Liver (tissue), 9 donors: Measurements from ENCODE around the gene LTO1. TPM values are rescaled to one million over a fixed set of nuclear protein-coding genes. Genes with fewer than 3 reads are reported as not detected.
"Not testable (repeated sequence)": the region's sequence is repeated elsewhere in the genome, so short reads cannot be mapped to it uniquely, and the experiment has no call there.

Source experiments
- DNase-seq: peaks from one replicate; pipeline ENCODE4 v3.0.0-alpha.2; 2017; ENCODE audit warnings: low spot score
- H3K27ac ChIP-seq, 2 donors: one replicate each; pipeline ENCODE4 v1.7.0; 2013; ENCODE audit warnings: inconsistent platforms in 2 of 2, low read length in 2 of 2, control low read depth in 1 of 2, low read depth in 1 of 2, mild to moderate bottlenecking in 1 of 2
- H3K27me3 ChIP-seq, 4 donors: one replicate each; pipeline versions ENCODE4 v1.6.1 to v1.7.0; 2013; ENCODE audit warnings: low read length in 3 of 4, inconsistent platforms in 1 of 4, mild to moderate bottlenecking in 1 of 4, moderate library complexity in 1 of 4; ENCODE audit not compliant: control insufficient read depth in 4 of 4, insufficient read depth in 4 of 4
- H3K36me3 ChIP-seq, 4 donors: one replicate each; pipeline versions ENCODE4 v1.6.1 to v1.7.0; 2013; ENCODE audit warnings: low read length in 3 of 4, mild to moderate bottlenecking in 3 of 4, low read depth in 1 of 4, moderate library complexity in 1 of 4; ENCODE audit not compliant: control insufficient read depth in 4 of 4, insufficient read depth in 3 of 4
- H3K4me1 ChIP-seq, 4 donors: one replicate each; pipeline versions ENCODE4 v1.6.1 to v1.7.0; 2013; ENCODE audit warnings: low read length in 3 of 4, mild to moderate bottlenecking in 3 of 4, moderate library complexity in 1 of 4; ENCODE audit not compliant: control insufficient read depth in 4 of 4, insufficient read depth in 4 of 4
- H3K4me3 ChIP-seq, 3 donors: one replicate each; pipeline versions ENCODE4 v1.6.1 to v1.7.0; 2013; ENCODE audit warnings: low read length in 3 of 3, control low read depth in 1 of 3, low read depth in 1 of 3, mild to moderate bottlenecking in 1 of 3
- H3K9ac ChIP-seq, 2 donors: one replicate each; pipeline ENCODE4 v1.7.0; 2013; ENCODE audit warnings: low read length in 2 of 2, mild to moderate bottlenecking in 2 of 2, moderate library complexity in 2 of 2, control low read depth in 1 of 2, low read depth in 1 of 2
- H3K9me3 ChIP-seq, 4 donors: one replicate each; pipeline versions ENCODE4 v1.6.1 to v1.7.0; 2013; ENCODE audit warnings: low read length in 3 of 4; ENCODE audit not compliant: control insufficient read depth in 4 of 4
- CTCF ChIP-seq: fragments of 150-350 bp; IDR thresholded peaks from 2 replicates; pipeline ENCODE4 v1.5.1; 2017; ENCODE audit warnings: improper control_type of control experiment, low read depth, low read length; ENCODE audit not compliant: missing input control
- EGR1 ChIP-seq, 2 donors: IDR thresholded peaks; 2 replicates each; pipeline ENCODE4 v1.6.1; 2016 to 2018; ENCODE audit warnings: antibody characterized with exemption in 2 of 2, low read depth in 2 of 2
- FOXA1 ChIP-seq: IDR thresholded peaks from 2 replicates; pipeline ENCODE4 v1.6.1; 2016; ENCODE audit warnings: antibody characterized with exemption
- FOXA2 ChIP-seq: IDR thresholded peaks from 2 replicates; pipeline ENCODE4 v1.6.1; 2016; ENCODE audit warnings: antibody characterized with exemption
- HNF4A ChIP-seq, 2 donors: conservative IDR thresholded peaks; 2 replicates each; pipeline ENCODE4 v1.6.1; 2016; ENCODE audit warnings: antibody characterized with exemption in 2 of 2, mild to moderate bottlenecking in 2 of 2
- JUND ChIP-seq, 2 donors: IDR thresholded peaks; 2 replicates each; pipeline ENCODE4 v1.6.1; 2016; ENCODE audit warnings: antibody characterized with exemption in 2 of 2
- RAD21 ChIP-seq, 2 donors: IDR thresholded peaks; 2 replicates each; pipeline ENCODE4 v1.6.1; 2016; ENCODE audit warnings: antibody characterized with exemption in 2 of 2, mild to moderate bottlenecking in 2 of 2
- RXRA ChIP-seq, 2 donors: IDR thresholded peaks; 2 replicates each; pipeline ENCODE4 v1.6.1; 2017 to 2018; ENCODE audit warnings: antibody characterized with exemption in 2 of 2, mild to moderate bottlenecking in 1 of 2
- SP1 ChIP-seq: IDR thresholded peaks from 2 replicates; pipeline ENCODE4 v1.6.1; 2018; ENCODE audit warnings: antibody characterized with exemption, mild to moderate bottlenecking
- TAF1 ChIP-seq: conservative IDR thresholded peaks from 2 replicates; pipeline ENCODE4 v1.6.1; 2016; ENCODE audit warnings: antibody characterized with exemption, mild to moderate bottlenecking
- YY1 ChIP-seq: IDR thresholded peaks from 2 replicates; pipeline ENCODE4 v1.6.1; 2016; ENCODE audit warnings: antibody characterized with exemption, mild to moderate bottlenecking
- ZBTB33 ChIP-seq: IDR thresholded peaks from 2 replicates; pipeline ENCODE4 v1.6.1; 2016; ENCODE audit warnings: antibody characterized with exemption
- WGBS: extraction: QIAGEN DNeasy Blood & Tissue Kit; methylation state at CpG from one replicate; pipeline ENCODE4 v1.1.7; 2013; 5-methylcytosine and 5-hydroxymethylcytosine counted together
- polyA plus RNA-seq, 2 donors: library from polyadenylated mRNA; stranded (reverse) in 1 of 2; unstranded in 1 of 2; fragments of 200-250 nt in 1 of 2; fragments of >200 nt in 1 of 2; fragmentation: Nextera tagmentation in 1 of 2; extraction: Ambion mirVana in 1 of 2; gene quantifications; one replicate each; pipeline versions ENCODE4 v1.2.1 to v1.2.3, GENCODE V29; 2013 to 2015
- total RNA-seq, 2 donors: library from RNA; depleted of rRNA; stranded (reverse); fragments of >200 nt; gene quantifications; one replicate each; pipeline ENCODE4 v1.2.3, GENCODE V29; 2014
- TF ChIP-seq, protein P1 (sequence below): IDR thresholded peaks from 2 replicates; pipeline ENCODE4 v1.6.1; 2016; ENCODE audit warnings: antibody characterized with exemption
- TF ChIP-seq, protein P2 (sequence below): IDR thresholded peaks from 2 replicates; pipeline ENCODE4 v1.6.1; 2016; ENCODE audit warnings: antibody characterized with exemption, mild to moderate bottlenecking
- TF ChIP-seq, protein P3 (sequence below): IDR thresholded peaks from 2 replicates; pipeline ENCODE4 v1.6.1; 2016; ENCODE audit warnings: antibody characterized with exemption
- donor health status: healthy.
- donor health status: healthy.
- donor health status: healthy.
- donor health status: healthy.
- donor health status: healthy.

Gene LTO1
- total and polyA plus RNA-seq, 4 donors = 4.9 to 12.3 (median 7.3) TPM

DNA sequence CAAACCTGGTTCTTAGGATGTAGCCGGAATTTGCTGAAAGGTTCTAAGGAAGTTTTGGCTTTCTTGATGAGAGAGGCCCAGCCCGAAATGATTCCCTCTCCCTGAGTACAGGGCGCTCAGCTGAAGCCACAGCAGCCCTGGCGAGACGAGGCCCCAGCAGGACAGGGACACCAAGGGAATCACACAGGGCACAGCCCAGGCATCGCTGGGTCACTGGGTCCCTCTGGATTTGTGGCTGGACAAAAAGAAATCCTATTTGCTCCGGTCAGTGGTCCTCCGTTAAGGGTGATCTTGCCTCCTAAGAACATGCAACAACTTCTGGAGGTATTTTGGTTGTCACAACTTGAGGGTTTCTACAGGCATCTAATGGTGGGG lies 22.3 kb upstream of the LTO1 start:
- no peak for DNase-seq
- Histone ChIP-seq H3K4me1 (peaks cover 4 to 11% (median 7%) of the 10 kb centered on the region in 4 donors), H3K27ac (no peak overlapping the region), H3K9ac (no peak overlapping the region), H3K9me3 (no peaks in the 10 kb centered on the region), H3K36me3 (no peaks in the 10 kb centered on the region), H3K4me3 (no peak overlapping the region), H3K27me3 (peaks cover 0 to 2% (median 0%) of the 10 kb centered on the region in 4 donors)
- TF ChIP-seq EGR1 (IDR thresholded peaks at IDR 0.05; ENCODE audit: low read depth in 2 of 2) = no peak
- no peak for TF ChIP-seq TAF1
- TF ChIP-seq, protein P1, sequence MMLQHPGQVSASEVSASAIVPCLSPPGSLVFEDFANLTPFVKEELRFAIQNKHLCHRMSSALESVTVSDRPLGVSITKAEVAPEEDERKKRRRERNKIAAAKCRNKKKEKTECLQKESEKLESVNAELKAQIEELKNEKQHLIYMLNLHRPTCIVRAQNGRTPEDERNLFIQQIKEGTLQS = no peak
- TF ChIP-seq ZBTB33 = no peak
- no peak for TF ChIP-seq RXRA (IDR thresholded peaks at IDR 0.05)
- no peak for TF ChIP-seq FOXA2
- no peak for TF ChIP-seq RAD21 (IDR thresholded peaks at IDR 0.05)
- 94% methylated on average over 8 of the region's 8 CpGs for WGBS

- Histone ChIP-seq H3K9me3 (no peaks in the 10 kb centered on the region), H3K36me3 (no peaks in the 10 kb centered on the region), H3K27me3 (peaks cover 0 to 2% (median 0%) of the 10 kb centered on the region in 4 donors), H3K4me3 (no peak overlapping the region), H3K9ac (no peak overlapping the region), H3K27ac (no peak overlapping the region), H3K4me1 (peaks cover 4 to 11% (median 7%) of the 10 kb centered on the region in 4 donors)
- WGBS = 82% methylated on average over 15 of the region's 15 CpGs
- no peak for DNase-seq
- TF ChIP-seq YY1 = no peak
- no peak for TF ChIP-seq JUND (IDR thresholded peaks at IDR 0.05)
- TF ChIP-seq RAD21 (IDR thresholded peaks at IDR 0.05) = no peak
- TF ChIP-seq TAF1 = no peak
- no peak for TF ChIP-seq HNF4A (conservative IDR thresholded peaks at IDR 0.05)
- TF ChIP-seq SP1 = no peak
- TF ChIP-seq CTCF = no peak
- no peak for TF ChIP-seq EGR1 (IDR thresholded peaks at IDR 0.05; ENCODE audit: low read depth in 2 of 2)
- TF ChIP-seq, protein P2, sequence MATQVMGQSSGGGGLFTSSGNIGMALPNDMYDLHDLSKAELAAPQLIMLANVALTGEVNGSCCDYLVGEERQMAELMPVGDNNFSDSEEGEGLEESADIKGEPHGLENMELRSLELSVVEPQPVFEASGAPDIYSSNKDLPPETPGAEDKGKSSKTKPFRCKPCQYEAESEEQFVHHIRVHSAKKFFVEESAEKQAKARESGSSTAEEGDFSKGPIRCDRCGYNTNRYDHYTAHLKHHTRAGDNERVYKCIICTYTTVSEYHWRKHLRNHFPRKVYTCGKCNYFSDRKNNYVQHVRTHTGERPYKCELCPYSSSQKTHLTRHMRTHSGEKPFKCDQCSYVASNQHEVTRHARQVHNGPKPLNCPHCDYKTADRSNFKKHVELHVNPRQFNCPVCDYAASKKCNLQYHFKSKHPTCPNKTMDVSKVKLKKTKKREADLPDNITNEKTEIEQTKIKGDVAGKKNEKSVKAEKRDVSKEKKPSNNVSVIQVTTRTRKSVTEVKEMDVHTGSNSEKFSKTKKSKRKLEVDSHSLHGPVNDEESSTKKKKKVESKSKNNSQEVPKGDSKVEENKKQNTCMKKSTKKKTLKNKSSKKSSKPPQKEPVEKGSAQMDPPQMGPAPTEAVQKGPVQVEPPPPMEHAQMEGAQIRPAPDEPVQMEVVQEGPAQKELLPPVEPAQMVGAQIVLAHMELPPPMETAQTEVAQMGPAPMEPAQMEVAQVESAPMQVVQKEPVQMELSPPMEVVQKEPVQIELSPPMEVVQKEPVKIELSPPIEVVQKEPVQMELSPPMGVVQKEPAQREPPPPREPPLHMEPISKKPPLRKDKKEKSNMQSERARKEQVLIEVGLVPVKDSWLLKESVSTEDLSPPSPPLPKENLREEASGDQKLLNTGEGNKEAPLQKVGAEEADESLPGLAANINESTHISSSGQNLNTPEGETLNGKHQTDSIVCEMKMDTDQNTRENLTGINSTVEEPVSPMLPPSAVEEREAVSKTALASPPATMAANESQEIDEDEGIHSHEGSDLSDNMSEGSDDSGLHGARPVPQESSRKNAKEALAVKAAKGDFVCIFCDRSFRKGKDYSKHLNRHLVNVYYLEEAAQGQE = no peak
- TF ChIP-seq, protein P3, sequence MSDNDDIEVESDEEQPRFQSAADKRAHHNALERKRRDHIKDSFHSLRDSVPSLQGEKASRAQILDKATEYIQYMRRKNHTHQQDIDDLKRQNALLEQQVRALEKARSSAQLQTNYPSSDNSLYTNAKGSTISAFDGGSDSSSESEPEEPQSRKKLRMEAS = no peak
- no peak for TF ChIP-seq FOXA1
Observed at GRCh38 chr11:69696749-69697468, 21.8 kb upstream of the LTO1 start.

DNA sequence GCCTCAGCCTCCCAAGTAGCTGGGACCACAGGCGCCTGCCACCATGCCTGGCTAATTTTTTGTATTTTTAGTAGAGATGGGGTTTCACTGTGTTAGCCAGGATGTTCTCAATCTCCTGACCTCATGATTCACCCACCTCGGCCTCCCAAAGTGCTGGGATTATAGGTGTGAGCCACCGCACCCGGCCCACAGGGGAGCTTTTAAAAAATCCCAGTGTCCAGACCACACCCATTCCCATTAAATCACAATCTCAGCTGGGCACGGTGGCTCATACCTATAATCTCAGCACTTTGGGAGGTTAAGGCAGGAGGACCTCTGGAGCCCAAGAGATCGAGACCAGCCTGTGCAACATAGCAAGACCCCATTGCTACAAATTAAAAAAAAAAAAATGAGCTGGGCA lies 20.8 kb upstream of the LTO1 start:
- H3K9me3 ChIP-seq, H3K4me1 ChIP-seq, H3K27me3 ChIP-seq, H3K27ac ChIP-seq, H3K36me3 ChIP-seq, H3K9ac ChIP-seq, H3K4me3 ChIP-seq, DNase-seq: not testable (repeated sequence)
- WGBS = 84% methylated on average over 6 of the region's 6 CpGs
